GM18511 (cell line): ENCODE measurements around the gene KIF3B.
A peak's percentile ranks its signal among the peaks of the same experiment; 100 is the strongest.
"Not testable (repeated sequence)": the region's sequence is repeated elsewhere in the genome, so short reads cannot be mapped to it uniquely, and the experiment has no call there.

ENCODE experiments used
- ATAC-seq: cut with Tn5 transposase; IDR thresholded peaks from one replicate; pipeline ENCODE4 v1.9.1; 2021; ENCODE audit warnings: mild to moderate bottlenecking, moderate library complexity; ENCODE audit not compliant: unreplicated experiment

Gene KIF3B

GRCh38 chr20:32246208-32246607, 31.2 kb upstream of the KIF3B start:
- ATAC-seq = not testable (repeated sequence)

GRCh38 chr20:32248043-32248442, 29.4 kb upstream of the KIF3B start:
- no peak for ATAC-seq

GRCh38 chr20:32249030-32249738, 28.3 kb upstream of the KIF3B start:
- ATAC-seq = no peak

DNA sequence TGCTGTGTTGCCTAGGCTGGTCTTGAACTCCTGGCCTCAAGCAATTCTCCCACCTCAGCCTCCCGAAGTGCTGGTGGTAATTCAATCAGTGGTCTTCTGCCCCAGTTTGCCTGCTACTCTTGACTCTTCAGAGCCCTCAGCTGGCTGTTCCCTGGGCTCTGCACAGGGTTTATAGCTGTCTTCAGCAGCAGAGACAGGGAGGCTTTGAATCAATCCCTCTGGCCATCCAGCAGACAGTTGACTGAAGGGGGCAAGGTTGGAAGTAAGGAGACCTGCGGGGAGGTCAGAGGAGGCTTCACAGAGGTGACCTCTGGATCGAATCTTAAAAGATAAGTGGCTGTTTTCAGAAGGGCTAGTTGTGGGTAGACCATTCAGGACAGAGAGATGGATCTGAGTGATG, 26.0 kb upstream of the KIF3B start:
- no peak for ATAC-seq

GRCh38 chr20:32252189-32252588, 25.3 kb upstream of the KIF3B start:
- ATAC-seq = no peak

- not testable (repeated sequence) for ATAC-seq
Observed at GRCh38 chr20:32260973-32261372, 16.5 kb upstream of the KIF3B start.

- no peak for ATAC-seq
Observed at GRCh38 chr20:32261644-32262043, 15.8 kb upstream of the KIF3B start.

DNA sequence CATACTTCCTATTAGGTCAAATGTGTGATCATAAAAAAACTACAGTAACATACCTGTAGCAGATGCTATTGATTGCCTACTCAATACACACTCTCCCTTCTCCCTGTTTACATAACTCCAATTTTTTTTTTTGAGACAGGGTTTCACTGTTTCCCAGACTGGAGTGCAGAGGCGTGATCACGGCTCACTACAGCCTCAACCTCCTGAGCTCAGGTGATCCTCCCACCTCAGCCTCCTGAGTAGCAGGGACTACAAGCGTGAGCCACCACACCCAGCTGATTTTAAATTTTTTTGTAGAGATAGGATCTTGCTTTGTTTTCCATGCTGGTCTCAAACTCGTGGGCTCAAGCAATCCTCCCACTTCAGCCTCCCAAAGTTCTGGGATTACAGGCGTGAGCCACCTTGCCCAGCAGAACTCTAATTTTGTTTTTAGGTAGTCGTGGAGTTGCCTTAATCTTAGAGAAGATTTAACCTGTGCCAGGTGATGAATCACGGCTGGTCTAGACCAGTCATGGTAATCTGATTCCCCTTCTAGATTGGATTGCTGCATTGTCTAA, 14.0 kb upstream of the KIF3B start:
- no peak for ATAC-seq

DNA sequence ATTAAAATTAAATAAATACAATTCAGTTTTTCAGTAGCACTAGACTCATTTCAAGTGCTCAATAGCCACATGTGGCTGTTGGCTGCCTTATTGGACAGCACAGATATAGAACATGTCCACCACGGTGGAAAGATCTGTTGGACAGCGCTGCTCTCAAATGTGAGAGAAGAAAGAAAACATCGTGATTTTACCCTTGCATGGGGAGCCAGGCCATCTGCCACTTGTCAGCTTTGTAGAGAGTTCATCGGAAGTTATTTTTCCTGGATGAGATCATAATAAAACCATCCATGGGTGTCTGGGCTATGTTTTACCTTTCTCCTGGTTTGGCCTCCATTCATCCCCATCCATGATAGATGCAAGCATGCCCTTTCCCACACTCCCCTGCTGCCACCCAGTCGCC, 5.8 kb upstream of the KIF3B start:
- ATAC-seq = no peak

- no peak for ATAC-seq
Observed at GRCh38 chr20:32274359-32274758, 3.1 kb upstream of the KIF3B start.

DNA sequence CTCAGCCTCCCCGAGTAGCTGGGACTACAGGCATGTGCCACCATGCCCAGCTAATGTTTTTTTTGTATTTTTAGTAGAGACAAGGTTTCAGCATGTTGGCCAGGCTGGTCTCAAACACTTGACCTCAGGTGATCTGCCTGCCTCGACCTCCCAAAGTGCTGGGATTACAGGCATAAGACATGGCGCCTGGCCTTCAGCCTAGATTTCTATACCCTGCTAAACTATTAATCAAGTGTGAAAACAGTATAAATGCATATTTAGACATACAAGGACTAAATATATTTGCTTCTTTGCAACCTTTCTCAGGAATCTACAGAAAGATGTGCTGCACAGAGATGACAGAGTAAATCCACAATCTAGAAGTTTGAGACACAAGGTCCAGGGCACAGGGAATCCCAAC, 2.3 kb upstream of the KIF3B start:
- not testable (repeated sequence) for ATAC-seq

GRCh38 chr20:32278199-32278643, 770 bp downstream of the KIF3B start:
- ATAC-seq = peak; percentile 83

DNA sequence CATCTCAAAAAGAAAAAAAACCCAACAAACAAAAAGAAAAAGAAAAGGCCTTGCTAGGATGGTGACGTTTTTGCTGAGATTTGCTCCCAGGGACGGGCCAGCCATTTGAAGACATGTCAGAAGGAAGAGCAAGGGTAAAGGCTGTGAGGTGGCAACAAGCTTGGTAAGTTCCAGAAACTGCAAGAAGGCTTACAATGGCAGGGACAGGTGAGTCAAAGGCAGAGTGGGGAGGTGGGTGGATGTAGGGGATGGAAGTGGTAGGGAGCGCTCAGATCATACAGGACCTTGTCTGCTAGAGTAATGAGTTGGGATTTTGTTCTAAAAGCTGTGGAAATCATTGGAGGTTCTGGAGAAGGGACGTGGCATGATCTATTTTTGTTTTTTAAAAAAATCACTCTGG, 4.3 kb downstream of the KIF3B start:
- no peak for ATAC-seq

GRCh38 chr20:32282461-32282860, 5.0 kb downstream of the KIF3B start:
- no peak for ATAC-seq

GRCh38 chr20:32285082-32285620, 7.7 kb downstream of the KIF3B start:
- no peak for ATAC-seq

DNA sequence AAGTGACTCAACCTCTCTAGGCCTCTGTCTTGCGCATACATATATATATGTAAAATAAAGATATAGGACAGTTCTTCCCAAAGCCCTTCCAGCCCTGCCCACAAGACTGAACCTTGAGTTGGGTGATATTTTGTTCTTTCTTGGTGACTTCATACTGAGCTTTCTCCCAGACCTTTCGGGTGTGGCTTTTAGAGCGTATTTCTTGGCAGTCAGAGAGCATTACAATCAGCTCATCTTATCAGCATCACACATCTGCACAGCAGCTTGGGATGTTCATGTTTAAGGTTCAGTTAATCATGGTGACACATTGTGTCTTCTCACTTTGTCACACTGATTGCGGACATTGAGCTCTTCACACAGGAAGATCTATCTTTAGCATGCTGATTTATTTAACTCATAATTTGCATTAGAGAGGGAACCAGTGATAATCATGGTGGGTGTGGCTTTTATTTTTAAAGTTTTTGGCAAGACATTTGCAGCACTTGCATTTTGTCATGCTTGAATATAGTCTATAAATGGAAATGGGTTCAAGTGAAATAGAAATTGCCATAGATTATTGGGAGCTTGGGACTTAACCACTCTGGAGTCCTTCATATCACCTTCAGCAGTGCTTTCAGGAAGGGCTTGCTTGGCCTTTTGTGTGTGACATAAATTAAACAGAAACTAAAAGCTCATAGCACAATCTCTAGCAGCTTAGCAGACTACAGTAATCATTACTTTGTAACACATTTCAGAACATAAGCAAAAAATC, 8.3 kb downstream of the KIF3B start:
- peak; percentile 73 for ATAC-seq

GRCh38 chr20:32287231-32287638, 9.8 kb downstream of the KIF3B start:
- ATAC-seq = no peak

GRCh38 chr20:32288225-32288849, 10.9 kb downstream of the KIF3B start:
- ATAC-seq = no peak

DNA sequence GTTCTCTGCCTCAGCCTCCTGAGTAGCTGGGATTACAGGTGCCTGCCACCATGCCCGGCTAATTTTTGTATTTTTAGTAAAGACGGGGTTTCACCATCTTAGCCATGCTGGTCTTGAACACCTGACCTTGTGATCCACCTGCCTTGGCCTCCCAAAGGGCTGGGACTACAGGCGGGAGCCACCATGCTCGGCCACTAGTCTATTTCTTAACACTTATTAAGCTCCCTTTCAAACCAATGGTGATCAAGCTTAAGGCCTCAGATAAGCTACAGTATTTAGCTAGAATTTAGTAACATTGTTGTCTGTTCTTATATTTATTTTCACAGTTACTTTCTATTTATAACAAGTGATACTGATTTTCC, 11.8 kb downstream of the KIF3B start:
- ATAC-seq = not testable (repeated sequence)

DNA sequence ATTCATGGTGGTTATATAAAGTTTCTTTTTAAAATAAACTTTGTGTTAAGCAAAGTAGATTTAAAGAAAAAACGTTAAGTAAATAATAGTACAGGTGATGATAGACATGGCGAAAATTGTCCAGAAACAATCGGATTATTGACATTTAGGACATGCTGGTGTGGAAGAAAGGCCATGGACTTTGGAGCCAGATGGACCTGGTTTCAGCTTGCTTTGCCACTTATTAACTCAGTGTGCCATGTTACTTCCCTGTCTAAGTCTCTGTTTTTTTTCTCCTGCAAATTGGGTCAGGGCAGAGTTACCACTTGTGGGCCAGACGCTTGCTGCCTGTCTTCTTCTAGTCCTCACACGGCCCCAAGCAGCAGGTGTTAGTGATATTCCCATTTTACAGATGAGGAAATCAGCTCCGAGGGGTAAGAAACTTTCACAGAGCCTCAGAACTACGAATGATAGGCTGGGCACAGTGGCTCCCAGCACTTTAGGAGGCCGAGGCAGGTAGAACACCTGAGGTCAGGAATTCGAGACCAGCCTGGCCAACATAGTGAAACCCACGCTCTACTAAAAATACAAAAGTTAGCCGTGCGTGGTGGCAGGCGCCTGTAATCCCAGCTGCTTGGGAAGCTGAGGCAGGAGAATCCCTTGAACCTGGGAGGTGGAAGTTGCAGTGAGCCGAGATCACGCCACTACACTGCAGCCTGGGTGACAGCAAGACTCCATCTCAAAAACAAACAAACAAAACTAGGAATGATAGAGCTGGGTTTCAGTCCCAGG, 12.4 kb downstream of the KIF3B start:
- no peak for ATAC-seq

GRCh38 chr20:32291166-32291565, 13.7 kb downstream of the KIF3B start:
- ATAC-seq = no peak
